ENCODE results near the gene TNFAIP8L2.
"Not testable (repeated sequence)": the region's sequence is repeated elsewhere in the genome, so short reads cannot be mapped to it uniquely, and the experiment has no call there.

Gene TNFAIP8L2

DNA sequence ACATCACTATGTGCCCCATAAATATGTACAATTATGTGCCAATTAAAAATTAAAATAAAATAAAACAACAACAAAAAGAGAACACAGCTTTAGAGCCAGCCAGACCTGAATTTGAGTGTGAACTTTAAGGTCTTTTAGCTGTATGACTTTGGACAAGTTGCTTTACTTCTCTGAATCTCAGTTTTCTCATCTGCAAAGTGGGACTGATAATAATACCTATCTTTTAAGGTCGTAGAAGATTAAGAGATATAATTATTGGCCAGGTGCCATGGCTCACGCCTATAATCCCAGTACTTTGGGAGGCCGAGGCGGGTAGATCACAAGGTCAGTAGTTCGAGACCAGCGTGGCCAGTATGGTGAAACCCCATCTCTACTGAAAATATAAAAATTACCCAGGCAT is 36.9 kb downstream of the TNFAIP8L2 start:
- no peak for DNase-seq

DNA sequence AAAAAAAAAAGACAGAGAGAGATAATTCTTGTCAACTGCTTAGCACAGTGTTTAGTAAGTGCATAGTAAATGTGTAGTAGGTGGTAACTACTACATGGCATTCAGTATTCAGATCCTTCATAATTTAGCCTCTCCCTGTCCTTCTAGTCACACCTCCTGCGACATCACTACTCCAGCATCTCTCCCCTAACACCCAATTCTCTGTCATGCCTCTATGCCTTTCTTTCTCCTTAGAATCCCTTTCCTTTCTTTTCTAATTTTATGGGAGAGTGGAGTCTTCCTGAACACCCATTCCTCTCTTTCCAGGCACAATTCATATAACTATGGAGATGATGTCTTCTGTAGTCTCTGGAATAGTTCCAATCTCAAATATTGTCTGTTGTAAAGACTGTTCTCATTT is 37.4 kb downstream of the TNFAIP8L2 start:
- DNase-seq = no peak

DNA sequence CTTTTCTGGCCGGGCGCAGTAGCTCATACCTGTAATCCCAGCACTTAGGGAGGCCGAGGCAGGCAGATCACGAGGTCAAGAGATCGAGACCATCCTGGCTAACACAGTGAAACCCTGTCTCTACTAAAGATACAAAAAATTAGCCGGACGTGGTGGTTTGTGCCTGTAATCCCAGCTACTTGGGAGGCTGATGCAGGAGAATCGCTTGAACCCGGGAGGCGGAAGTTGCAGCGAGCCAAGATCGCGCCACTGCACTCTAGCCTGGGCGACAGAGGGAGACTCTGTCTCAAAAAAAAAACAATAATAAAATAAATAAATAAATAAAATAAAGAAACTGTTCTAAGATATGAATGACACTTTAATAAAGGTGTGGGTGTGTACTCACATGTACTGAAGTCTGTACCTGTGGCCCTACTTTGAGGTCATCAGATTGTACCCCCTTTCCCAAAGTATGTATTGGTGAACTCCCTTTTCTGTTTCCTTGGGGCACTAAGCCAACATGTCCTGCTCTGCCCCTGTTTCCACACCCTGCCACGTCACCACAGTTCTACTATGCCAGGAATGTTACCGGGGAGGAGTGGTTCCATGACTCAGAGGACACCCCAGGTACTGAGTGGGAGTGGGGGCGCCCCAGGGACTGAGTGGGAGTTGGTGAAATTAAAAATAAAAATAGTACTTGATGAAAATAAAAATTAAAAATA is 38.6 kb downstream of the TNFAIP8L2 start:
- DNase-seq = peak; percentile 66

DNA sequence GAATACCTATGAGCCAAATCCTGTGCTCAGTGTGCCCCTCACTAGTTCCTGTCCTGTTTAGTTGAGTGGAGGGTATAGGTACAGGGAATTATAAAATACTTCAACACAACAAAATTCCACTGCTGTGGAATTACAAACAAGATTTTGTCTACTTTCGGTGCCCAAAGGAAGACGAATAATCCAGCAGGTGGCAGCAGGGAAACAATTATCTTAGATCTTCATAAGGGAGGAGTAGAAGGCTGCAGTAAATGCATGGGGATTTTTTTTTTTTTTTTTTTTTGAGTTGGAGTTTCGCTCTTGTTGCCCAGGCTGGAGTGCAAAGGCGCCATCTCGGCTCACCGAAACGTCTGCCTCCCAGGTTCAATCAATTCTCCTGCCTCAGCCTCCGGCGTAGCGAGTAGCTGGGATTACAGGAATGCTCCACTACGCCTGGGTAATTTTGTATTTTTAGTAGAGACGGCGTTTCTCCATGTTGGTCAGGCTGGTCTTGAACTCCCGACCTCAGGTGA is 39.9 kb downstream of the TNFAIP8L2 start:
- DNase-seq = peak; percentile 93

GRCh38 chr1:151197863-151198253 is 41.4 kb downstream of the TNFAIP8L2 start:
- peak; percentile 71 for DNase-seq

DNA sequence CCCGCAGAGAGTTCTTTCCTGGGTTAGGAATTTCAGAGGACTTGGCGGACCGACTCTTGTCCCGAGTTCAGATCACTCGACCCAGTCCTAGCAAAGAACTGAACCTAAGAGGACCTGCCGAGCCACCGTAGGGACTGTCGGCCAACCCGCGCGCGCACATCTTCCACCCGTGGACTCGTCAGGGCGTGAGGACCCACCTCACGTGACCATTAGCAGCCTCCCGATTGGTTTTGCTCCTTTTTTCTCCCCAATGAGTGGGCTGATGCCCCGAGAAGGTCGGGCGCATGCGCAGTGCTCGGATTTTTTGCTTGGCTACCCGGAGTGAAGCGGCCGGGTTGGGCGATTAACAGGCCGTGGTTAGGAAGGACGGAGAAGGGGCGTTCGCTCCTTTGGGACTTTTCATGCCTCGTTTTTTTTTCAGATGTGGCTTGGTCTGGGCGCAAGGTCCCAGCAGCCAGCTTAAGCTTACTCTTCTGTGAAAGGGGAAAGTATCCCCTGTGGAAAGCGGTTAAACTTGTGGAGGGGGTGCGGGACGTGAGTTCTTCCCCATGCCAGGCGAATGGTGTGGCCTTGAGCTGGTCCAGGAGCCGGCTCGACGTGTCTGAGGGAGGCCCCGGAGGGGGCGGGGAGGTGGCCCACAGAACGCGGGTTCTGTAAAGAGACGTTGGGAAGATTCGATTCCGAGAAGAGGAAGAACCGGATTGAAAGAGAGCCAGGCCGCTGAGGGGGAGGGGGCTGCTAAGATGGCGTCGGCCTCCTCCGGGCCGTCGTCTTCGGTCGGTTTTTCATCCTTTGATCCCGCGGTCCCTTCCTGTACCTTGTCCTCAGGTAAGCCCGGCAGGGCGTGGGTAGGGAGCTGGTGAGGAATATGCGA is 42.0 kb downstream of the TNFAIP8L2 start, which contains the start of gene PIP5K1A:
Gene PIP5K1A, plus strand, starts transcription at position 299 of the 874 bp plus-strand sequence. Its CDS starts 445 bp downstream, at position 744.
- peak; percentile 100 for DNase-seq

GRCh38 chr1:151199873-151200581 is 43.6 kb downstream of the TNFAIP8L2 start:
- DNase-seq = peak; percentile 37

DNA sequence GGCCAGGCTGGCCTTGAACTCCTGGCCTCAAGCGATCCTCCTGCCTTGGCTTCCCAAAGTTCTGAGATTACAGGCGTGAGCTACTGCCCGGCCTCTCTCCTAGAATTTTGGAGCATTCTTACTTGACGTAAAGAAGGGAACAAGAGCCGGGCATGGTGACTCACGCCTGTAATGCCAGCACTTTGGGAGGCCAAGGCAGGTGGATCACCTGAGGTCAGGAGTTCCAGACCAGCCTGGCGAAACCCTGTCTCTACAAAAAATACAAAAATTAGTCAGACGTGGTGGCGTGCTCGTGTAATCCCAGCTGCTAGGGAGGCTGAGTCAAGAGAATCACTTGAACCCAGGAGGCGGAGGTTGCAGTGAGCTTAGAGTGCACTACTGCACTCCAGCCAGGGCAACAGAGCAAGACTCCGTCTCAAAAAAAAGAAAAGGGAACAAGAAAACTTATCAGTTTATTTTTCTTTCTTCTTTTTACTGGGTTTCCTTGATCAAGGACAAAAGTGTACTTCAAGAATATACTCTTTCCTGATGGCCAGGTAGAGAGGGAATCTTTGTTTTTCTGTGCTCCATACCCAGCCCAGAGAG is 49.0 kb downstream of the TNFAIP8L2 start:
- DNase-seq = not testable (repeated sequence)

Measured in hematopoietic multipotent progenitor cell treated with erythropoietin and hydrocortisone succinate and interleukin-3 and kit ligand, for 6 days (in vitro differentiated cells).